DMS114 treated with DMSO at 0.1 percent for 48 hours (cell line): ENCODE measurements around the gene NOTCH1.

Experiments
- DNase-seq: peaks from one replicate; lab custom pipeline; 2025; ENCODE audit not compliant: unreplicated experiment; lab: John Stamatoyannopoulos, UW

Gene NOTCH1

DNA sequence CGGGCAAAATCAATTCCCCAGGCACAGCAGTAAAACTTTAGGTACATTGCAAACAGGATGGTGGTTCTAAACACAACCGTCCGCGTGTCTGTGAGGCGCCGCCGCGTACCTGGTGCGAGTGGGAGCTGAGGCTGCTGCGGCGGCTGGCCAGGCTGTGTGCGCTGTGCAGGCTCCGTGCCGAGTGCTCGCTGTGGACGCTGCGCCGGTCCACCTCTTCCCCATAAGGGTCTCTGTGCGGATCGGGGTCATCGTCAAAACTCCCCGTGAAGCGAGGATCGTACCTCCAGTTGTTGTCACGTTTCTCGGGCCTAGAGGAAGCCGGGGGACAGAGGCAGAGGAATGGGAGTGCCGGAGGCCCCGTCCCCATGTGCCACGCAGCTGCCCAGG is 79.7 kb downstream of the NOTCH1 start:
- DNase-seq, result no peak

DNA sequence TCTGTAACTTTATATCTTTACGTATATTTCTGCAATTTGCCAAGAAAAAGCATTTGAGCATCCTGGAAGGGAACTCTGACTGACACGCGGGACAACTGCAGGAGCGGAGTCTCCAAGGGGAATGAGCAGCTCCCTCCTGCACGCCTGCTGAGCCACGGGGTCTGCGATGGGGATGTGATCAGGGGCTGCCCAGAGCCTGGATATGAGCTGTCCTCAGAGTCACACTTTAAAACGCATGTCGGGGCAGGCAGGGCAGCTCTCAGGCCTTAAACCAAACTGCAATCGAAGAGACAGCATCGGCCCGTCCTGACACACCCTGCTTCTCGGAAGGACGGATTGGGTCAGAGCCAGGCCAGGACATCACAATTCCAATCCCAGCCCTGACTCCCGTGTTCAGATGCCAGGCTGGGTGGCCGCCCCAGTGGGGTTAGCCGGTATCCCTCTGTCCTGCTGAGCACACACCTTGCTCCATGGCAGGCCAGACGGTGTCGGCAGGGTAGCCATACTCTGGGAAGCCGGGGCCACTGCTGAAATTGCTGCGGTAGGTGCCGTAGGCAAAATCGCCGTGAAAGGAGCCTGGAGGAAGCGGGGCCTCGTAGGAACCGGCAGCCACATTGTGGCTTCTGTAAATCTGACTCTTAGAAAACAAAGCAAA is 80.2 kb downstream of the NOTCH1 start:
- no peak for DNase-seq

DNA sequence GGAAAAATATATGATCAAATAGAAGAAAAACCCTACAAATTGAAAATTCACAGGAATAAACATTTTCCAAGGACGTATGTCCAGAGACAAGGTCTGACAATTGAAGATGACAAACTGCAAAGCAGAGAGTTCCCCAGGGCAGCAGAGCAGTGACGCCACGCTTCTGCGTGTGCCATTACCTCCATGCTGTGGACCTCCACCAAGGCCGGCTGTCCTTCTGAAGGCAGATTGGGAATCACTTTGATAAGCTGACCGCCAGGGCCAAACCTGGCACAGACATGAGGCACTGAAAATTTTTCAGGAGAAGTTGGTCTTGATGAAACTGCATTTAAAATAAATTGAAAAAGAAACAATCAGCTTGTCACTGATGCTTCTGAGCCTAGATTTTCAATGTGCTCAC is 81.6 kb downstream of the NOTCH1 start:
- no peak for DNase-seq

DNA sequence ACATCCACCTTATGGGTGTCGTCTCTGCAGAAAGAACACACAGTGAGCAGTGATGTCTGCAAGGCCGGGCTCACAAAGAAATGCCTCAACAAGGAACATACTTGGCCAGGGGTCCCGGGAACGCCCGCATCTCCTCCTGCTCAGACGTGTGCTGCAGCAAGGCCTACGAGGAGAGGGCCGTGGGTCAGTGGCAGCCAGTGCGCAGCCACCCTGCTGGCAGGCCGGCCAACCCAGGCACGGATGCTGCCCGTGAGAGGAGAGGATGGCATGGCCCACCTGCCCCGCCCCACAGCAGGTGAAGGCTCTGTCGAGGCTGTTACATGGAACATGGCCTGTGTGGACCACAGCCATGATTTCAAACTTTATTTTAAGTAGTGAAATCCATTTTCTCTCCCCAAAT is 82.3 kb downstream of the NOTCH1 start:
- DNase-seq, result no peak

DNA sequence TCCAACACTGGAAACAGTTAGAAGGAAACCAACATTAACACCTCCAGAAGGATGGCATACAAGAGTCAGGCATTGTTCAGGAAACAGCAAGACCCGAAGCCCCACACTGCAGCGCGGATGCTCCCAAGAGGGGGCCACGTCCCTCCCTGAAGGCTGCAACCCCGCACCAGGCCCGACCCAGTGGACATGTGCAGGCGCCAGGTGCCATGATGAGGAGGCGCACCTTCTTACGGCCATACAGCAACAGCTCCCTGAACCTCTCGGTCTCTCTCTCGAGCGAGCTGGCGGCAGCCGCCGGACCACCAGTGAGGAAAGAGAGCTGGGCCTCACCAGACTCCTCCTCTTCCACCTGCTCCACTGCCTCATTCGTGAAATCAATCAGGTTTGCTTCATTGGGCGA is 83.2 kb downstream of the NOTCH1 start:
- DNase-seq, result no peak

DNA sequence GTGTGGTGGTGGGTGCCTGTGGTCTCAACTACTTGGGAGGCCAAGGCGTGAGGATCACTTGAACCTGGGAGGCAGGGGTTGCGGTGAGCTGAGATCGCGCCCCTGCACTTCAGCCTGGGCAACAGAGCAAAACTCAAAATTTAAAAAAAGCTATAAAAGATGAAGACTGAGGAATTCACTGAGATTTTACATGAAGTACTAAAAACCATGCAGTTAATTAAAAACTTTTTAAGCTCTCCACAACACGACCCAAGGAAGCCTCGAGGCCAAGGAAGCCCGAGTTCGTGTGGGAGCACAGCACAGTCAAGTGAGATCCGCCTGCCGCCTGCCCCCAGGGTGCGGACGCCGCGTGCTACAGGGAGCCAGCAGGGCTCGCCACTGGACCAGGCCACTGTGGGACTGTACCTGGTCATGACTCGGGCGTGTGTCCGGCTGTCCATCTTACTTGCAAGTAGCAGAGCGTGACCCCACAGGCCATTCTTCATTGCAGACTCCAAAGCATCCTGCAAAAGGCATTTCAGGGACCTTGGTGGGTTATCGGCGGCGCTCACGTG is 85.0 kb downstream of the NOTCH1 start:
- no peak for DNase-seq

DNA sequence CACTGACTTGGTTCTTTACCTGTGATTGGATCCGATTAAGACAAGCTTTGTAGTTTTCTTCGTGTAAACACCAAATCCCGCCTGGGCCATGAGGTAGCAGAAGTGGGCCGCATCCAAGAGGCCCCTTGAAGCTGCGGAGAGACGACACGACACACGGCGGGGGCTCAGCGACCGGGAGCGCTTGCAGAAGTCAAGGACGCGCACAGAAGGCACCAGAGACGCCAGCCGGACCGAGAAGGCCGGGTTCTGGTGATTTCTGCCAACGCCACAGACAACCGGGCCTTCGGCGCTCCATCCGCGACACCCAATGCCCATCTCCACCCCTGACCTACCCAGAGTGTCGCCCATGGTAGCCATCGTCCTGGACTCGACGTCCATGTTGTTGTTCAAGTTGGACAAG is 86.4 kb downstream of the NOTCH1 start:
- no peak for DNase-seq

DNA sequence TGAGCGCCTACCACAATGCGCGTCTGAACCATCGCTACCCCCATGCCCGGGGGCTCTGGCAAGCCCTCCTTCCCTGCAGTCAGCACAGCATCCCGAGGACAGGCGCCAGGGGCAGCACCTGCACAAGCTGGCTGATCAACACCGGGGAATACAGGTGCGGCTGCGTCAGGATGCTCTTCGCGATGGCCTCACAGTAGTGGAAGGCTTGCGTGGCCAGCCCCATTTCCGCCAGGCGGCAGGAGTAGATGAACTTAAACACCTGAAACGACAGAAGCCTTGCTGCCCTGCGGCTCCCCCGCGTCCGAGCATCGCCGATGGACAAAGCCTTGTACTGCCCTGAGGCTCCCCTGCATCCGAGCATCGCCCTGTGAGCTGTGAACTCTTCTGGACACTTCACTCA is 88.5 kb downstream of the NOTCH1 start:
- no peak for DNase-seq

DNA sequence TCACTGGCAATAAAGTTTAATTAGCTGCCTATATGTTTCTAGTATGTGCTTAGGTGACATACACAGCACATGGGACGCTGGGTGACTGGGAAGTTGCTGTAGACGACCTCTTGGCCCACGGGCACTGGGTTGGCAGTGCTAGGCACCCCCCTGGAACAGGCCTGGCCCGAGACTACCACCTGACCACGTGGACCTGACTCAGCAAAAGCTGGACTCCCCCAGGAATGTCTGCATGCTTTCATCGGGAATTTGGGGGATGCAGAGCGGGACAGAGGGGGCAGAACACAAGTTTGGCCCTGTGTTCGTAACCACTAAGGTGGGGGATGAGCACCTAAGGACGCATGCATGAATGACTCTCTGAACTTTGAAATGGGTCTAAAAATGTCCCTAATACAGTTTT is 89.6 kb downstream of the NOTCH1 start:
- no peak for DNase-seq

DNA sequence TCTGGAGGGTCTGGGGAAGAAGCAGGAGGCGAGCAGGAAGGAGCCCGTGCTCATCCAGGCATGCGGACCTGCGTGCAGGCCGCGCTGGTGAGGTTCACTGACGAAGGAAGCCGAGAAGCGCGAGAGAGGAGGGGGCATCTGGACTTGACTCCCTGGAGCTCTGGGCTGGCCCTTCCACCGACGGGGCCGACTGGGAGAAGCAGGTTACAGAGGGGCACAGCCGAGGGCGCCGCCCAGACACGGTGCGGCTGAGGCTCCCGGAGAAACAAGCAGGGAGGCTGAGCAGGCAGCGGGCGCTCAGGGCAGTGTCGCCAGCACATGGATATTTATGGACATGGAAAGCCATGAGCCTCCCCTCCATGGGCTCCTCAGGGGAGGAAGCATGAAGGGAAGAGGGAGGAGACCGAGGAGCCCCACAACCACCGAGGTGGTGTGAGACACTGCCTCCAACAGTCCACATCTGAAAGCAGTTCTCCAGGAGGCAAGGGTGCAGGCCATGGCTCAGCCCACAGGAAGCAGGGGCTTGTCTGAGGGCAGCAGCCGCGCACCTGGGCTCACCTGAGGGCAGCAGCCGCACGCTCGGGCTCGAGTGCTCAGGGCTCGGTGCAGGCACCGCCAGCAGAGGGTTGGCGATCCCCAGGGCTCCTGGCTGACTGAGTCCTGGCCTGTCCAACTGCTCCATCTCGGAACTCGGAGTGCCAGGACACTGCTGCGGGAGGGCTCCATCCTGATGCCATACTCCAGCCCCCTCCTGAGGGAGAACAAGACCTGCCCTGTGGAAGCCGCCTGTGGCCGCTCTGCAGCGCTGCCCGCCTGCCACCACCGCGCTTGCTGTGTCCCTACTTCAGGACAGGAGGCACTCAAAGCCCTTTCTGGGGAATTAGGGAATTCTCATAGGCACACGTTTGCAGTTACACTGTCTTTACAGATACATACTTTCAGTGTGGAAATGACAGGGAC is 90.5 kb downstream of the NOTCH1 start:
- DNase-seq, result no peak

DNA sequence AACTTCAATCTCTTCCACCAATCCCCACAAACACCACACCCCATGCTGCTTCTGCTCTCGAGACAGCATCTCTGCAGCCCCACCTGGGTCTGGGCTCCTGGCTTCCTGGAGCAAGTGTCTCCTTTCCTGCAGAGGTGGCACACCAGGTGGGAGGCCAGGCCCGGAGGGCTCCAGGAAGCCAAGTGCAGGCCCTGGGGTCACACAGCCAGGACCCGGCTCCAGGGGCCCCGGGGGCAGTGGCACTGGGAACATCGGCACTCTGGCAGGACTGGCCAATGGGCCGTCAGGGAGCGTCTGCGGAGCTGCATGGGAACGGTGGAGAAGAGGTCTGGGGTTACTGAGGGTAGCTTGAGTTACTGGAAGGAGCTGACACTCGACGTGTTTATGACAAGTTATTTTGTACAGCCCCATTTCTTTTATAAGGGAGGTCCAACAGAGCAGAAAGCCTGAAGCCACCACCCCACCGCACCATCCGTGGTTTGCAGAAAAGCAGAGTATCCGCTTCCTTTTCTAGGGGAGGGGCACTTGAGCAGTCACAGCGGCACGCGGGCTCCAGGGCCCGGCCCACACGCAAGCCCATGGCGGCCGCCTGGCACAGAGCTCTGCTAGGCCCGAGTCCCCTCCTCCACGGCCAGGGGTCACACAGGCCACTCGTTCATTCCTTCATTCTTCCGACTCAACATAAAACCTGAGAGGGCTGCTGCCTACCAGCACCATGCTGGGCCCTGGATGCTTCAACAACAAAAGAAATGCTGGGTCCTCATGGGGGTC is 91.6 kb downstream of the NOTCH1 start:
- DNase-seq, result no peak

DNA sequence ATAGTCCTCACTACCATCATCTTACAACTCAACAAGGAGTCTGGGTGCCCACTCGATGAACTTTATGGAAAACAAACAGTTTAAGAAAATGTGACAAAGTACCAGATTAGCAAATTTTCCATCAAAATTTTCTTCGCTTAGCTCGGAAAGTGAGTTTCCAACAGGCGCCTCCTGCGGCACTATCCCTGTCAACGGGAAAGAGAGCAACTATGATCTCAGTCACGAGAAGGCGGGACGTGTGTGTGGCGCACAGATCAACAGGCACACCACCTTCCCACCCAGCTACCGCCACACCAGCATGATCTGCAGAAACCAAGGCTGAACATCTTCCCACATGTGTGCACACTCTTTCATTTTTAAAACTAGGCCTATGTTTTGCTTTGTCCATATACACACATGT is 92.5 kb downstream of the NOTCH1 start:
- DNase-seq, result no peak

DNA sequence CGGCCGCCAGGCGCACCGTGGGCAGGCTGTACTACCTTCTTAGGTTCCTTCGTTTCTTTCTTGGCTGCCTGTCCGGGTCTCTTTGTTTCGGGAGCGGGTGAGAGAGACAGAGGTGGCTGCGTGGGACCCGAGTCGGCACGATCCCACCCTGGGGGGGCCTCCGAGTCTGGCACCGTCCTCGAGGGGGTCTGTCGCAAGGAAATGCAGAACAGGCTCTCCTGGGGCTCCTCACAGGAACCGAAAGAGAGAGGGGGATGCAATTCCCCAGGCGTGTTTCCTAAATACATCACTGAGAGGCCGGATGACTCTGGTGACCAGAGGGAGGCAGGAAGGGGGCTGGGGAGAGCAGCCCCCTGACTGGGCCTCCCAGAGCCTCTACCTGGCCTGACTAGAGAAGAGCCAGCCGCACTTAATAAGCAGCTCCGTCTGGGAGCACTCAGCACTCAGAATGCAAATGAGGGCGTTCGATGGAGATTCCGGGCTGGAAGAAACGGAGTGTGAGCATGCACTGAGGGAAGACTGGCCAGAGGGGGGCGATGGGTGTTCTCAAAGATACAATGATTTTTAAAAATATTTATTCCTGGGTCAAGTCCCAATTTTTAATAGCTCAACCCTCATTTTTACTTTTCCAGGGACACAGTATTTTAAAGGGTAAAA is 94.5 kb downstream of the NOTCH1 start:
- no peak for DNase-seq

DNA sequence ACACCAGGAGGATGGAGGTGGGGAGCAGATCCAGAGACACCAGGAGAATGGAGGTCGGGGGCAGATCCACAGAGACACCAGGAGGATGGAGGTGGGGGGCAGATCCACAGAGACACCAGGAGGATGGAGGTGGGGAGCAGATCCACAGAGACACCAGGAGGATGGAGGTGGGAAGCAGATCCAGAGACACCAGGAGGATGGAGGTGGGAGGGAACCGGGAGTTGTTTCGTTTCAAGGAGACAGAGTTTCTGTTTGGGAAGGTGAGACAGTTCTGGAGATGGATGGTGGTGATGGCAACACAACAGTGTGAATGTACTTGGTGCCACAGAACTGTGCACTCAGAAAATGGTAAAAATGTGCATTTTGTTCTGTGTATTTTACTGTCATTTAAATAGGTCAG is 97.2 kb downstream of the NOTCH1 start:
- no peak for DNase-seq

DNA sequence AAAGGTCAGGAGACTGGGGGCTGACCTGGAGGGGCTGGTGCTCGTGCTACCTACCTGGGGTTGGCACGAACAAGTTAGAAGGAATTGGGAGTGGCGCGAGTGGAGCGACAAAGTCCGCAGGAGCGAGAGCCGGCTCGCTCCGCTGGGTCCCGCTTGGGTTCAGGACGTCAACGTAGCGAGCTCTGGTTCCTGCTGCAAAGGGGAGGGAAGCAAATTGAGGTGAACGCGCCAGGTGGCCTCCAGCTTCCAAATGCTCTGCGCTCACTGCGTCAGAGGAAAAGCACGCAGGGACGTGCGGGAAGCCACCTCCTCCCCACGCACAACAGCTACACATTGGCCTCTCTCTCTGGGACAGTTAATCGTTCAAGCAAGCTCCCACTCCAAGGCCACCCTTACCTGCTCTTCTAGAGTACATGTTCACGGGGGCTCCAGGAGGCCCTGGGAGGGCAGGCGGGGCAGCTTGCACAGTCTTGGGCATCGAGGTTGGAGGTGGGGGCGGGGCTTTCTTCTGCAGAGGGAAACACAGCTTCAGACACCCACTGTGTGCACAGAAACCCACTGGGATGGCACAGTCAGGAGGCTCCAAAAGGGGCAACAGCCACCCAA is 98.6 kb downstream of the NOTCH1 start:
- no peak for DNase-seq

DNA sequence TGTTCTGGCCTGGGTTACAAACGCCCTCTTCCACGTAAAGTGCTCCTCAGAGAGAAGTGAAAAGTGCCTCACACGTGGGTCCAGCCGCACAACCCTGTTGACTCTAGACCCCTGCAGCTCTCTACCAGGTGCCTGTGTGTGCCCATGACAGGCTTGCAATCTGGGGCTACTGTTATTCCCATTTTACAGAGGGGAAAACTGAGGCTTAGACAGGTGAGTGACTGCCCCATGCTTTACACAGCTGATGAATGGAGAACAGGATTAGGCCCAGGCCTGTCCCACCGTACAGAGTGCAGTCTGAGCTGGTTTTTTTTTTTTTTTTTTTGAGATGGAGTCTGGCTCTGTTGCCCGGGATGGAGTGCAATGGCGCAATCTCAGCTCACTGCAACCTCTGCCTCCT is 100.0 kb downstream of the NOTCH1 start:
- DNase-seq, result no peak
